ENCODE data around the gene ELL. TPM values are rescaled to one million over a fixed set of nuclear protein-coding genes. Genes with fewer than 3 reads are reported as not detected.

Gene ELL
- polyA plus RNA-seq, 4 donors = 8.6 to 12.2 (median 10.4) TPM

DNA sequence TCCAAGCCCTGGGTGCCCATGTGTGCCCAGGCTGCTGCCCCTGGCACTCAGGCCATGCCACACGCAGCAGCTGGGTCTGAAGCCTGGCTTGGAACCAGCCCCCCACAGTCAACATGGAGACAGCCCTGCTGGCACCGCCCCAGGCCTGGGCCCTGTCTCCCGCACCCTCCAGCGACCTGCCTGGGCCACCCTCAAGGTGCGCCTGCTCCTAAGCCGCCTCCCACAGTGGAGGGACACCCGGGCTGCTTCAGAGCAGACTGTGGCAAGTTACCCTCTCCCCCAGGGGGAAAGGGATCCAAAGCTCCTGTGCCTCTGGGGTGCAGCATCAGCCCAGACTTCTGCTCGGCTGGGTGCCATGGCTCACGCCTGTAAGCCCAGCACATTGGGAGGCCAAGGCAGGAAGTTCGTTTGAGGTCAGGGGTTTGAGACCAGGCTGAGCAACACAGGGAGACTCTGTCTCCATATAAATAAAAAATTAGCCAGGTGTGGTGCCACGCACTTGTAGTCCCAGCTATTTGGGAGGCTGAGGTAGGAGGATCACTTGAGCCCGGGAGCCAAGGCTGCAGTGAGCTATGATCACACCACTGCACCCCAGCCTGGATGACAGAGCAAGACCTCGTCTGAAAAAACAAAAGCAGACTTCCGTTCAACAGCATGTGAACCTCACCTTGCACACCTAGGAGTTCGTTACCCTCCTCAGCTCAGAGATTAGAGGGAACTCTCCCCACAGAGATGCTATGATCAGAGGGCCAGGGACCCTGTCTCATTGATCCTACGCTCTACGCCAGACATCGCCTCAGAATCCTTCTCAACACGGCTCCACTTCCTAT, 15.6 kb downstream of the ELL start:
- no peaks in the 10 kb centered on the region for H3K27me3 ChIP-seq (ENCODE audit: control insufficient read depth in 3 of 3, insufficient read depth in 3 of 3, low read length in 3 of 3)
- 67 to 71% (median 67%) methylated on average over 19 of the region's 19 CpGs for WGBS, 3 donors
- H3K4me3 ChIP-seq (ENCODE audit: low read depth in 1 of 3, low read length in 3 of 3) = no peak overlapping the region
- FAIRE-seq (no peak), DNase-seq (peak in 1 of 2 donors; percentile 16)
- peaks cover 0 to 42% (median 0%) of the 10 kb centered on the region in 3 donors for H3K36me3 ChIP-seq (ENCODE audit: control insufficient read depth in 3 of 3, insufficient read depth in 2 of 3, low read depth in 1 of 3, low read length in 3 of 3)
- no peaks in the 10 kb centered on the region for H3K9me3 ChIP-seq (ENCODE audit: control insufficient read depth in 2 of 2, insufficient read depth in 1 of 2, low read depth in 1 of 2, low read length in 1 of 2)
- peak overlapping the region in 2 of 3 donors; percentile 85 to 90 for H3K27ac ChIP-seq (ENCODE audit: low read depth in 1 of 3, low read length in 2 of 3)
- peaks cover 47 to 67% (median 59%) of the 10 kb centered on the region in 3 donors for H3K4me1 ChIP-seq (ENCODE audit: control insufficient read depth in 3 of 3, insufficient read depth in 2 of 3, low read depth in 1 of 3, low read length in 2 of 3)

DNA sequence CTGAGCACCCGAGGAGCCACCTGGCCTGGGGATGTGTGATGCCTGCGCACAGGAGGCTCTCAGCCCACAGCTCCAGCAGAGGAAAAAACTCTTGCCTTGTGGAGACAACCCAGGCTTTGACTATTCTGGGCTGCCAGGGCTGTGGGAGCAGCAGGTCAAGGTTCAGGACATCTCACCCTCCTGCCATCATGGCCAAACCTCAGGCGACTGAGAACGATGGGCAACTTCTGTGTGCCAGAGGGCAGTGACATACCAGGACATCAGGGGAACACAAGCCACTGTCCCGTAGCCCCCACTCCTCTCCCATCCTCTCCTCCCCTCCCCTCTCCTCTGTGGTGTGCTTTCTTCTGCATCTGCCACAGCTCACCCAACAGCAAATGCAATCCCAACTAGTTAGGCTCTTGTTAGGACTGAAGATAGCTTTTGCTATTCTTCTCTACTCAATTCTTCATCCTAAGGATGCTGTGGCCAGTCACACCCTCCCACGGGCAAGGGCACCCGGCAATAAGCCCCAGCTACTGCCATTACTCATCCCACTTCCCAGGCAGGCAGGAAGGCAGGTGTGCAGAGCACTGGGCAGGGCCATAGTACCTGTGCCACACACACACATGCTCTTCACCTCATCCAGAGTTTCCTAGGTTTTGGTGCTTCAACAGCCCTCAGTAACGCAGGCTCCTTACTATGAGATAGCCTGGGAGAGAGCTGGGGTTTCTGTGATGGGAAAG, 16.8 kb downstream of the ELL start:
- FAIRE-seq (no peak), DNase-seq (peak in 1 of 2 donors; percentile 57)
- H3K27me3 ChIP-seq (ENCODE audit: control insufficient read depth in 3 of 3, insufficient read depth in 3 of 3, low read length in 3 of 3) = no peaks in the 10 kb centered on the region
- peak overlapping the region; percentile 85 to 90 (median 86) for H3K27ac ChIP-seq (ENCODE audit: low read depth in 1 of 3, low read length in 2 of 3)
- 27 to 63% (median 30%) methylated on average over 8 of the region's 8 CpGs for WGBS, 3 donors
- H3K36me3 ChIP-seq (ENCODE audit: control insufficient read depth in 3 of 3, insufficient read depth in 2 of 3, low read depth in 1 of 3, low read length in 3 of 3) = peaks cover 0 to 46% (median 0%) of the 10 kb centered on the region in 3 donors
- peaks cover 47 to 67% (median 59%) of the 10 kb centered on the region in 3 donors for H3K4me1 ChIP-seq (ENCODE audit: control insufficient read depth in 3 of 3, insufficient read depth in 2 of 3, low read depth in 1 of 3, low read length in 2 of 3)
- no peaks in the 10 kb centered on the region for H3K9me3 ChIP-seq (ENCODE audit: control insufficient read depth in 2 of 2, insufficient read depth in 1 of 2, low read depth in 1 of 2, low read length in 1 of 2)
- peak overlapping the region in 1 of 3 donors; percentile 13 for H3K4me3 ChIP-seq (ENCODE audit: low read depth in 1 of 3, low read length in 3 of 3)

DNA sequence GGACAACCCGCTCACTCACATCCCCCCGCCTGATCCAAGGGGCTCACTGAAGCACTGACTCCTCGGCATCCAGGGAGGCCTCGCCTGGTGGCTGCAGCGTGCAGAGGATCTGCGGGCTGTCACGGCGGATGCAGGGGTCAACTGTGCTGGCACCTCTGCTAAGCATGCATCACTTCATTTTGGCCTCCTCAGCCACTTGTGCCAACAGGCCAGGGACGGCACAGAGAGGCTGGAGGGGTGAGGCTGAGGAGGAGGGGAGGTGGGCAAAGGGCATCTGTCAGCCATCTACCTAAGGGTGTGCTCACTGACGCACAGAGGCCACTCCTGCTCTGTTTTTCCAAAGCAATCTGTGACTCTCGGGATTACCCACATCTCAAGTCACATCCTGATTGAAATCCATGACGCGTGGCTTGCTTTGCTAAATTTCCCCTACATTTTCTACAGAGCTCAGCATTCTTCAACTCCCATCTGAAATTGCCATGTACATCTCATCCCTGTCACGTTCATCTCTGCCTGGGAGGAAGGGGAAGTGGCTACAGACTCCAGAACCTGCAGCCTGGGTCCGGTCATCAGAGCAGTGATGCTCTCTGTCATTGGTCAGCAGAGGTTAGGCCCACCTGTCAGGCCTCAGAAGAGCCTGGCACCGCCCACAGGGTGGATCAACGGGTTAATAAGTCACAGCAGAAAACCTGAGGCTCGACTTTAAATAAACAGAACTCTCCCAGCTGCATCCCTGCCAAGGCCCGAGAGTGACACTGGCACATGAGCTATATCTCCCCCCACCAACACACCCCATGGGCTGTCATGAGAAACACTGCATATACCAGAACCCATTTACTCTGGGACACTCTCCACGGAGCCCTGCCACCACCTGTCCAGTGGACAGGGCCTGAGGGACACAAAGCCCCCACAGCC, 17.6 kb downstream of the ELL start:
- peaks cover 0 to 48% (median 0%) of the 10 kb centered on the region in 3 donors for H3K36me3 ChIP-seq (ENCODE audit: control insufficient read depth in 3 of 3, insufficient read depth in 2 of 3, low read depth in 1 of 3, low read length in 3 of 3)
- no peak for FAIRE-seq
- 21 to 48% (median 39%) methylated on average over 20 of the region's 20 CpGs for WGBS, 3 donors
- H3K27me3 ChIP-seq (ENCODE audit: control insufficient read depth in 3 of 3, insufficient read depth in 3 of 3, low read length in 3 of 3) = no peaks in the 10 kb centered on the region
- no peaks in the 10 kb centered on the region for H3K9me3 ChIP-seq (ENCODE audit: control insufficient read depth in 2 of 2, insufficient read depth in 1 of 2, low read depth in 1 of 2, low read length in 1 of 2)
- H3K27ac ChIP-seq (ENCODE audit: low read depth in 1 of 3, low read length in 2 of 3) = peak overlapping the region; percentile 85 to 90 (median 86)
- peak overlapping the region in 1 of 3 donors; percentile 13 for H3K4me3 ChIP-seq (ENCODE audit: low read depth in 1 of 3, low read length in 3 of 3)
- peaks cover 47 to 66% (median 59%) of the 10 kb centered on the region in 3 donors for H3K4me1 ChIP-seq (ENCODE audit: control insufficient read depth in 3 of 3, insufficient read depth in 2 of 3, low read depth in 1 of 3, low read length in 2 of 3)
- peak; percentile 90 to 92 for DNase-seq

DNA sequence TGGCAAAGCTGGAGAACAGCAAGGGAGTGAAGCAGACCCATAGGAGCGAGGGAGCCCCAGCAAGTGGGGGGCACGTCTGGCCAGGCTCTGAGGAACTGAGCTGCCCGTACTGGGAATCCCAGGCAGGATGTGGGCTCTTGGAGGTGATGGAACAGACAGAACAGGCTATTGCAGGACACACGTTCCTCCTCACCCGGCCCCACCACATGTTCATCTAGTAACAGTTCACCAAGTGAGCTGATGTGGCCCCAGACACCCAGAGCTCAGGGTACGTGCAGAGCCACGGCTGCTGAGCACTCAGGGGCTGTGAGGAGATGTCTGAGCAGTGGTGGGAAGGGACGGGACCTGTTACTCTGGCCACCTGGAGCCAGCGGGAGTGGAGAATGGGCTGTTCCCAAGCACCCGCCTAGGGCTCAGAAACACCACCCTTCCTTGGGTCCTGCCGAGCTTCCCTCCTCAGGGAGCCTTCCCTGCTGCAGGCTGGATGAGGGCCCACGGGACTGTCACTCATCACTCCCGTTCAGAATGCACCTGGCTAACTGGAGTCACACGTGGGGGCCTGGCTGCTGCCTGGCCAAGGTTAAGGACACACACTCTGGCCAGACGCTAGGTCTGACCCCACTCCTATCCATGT, 18.4 kb downstream of the ELL start:
- FAIRE-seq (no peak), DNase-seq (peak in 1 of 2 donors; percentile 25)
- peaks cover 45 to 58% (median 55%) of the 10 kb centered on the region in 3 donors for H3K4me1 ChIP-seq (ENCODE audit: control insufficient read depth in 3 of 3, insufficient read depth in 2 of 3, low read depth in 1 of 3, low read length in 2 of 3)
- peak overlapping the region; percentile 85 to 90 (median 86) for H3K27ac ChIP-seq (ENCODE audit: low read depth in 1 of 3, low read length in 2 of 3)
- 42 to 57% (median 48%) methylated on average over 15 of the region's 15 CpGs for WGBS, 3 donors
- no peak overlapping the region for H3K4me3 ChIP-seq (ENCODE audit: low read depth in 1 of 3, low read length in 3 of 3)
- H3K36me3 ChIP-seq (ENCODE audit: control insufficient read depth in 3 of 3, insufficient read depth in 2 of 3, low read depth in 1 of 3, low read length in 3 of 3) = peaks cover 0 to 48% (median 0%) of the 10 kb centered on the region in 3 donors
- H3K9me3 ChIP-seq (ENCODE audit: control insufficient read depth in 2 of 2, insufficient read depth in 1 of 2, low read depth in 1 of 2, low read length in 1 of 2) = no peaks in the 10 kb centered on the region
- H3K27me3 ChIP-seq (ENCODE audit: control insufficient read depth in 3 of 3, insufficient read depth in 3 of 3, low read length in 3 of 3) = no peaks in the 10 kb centered on the region

DNA sequence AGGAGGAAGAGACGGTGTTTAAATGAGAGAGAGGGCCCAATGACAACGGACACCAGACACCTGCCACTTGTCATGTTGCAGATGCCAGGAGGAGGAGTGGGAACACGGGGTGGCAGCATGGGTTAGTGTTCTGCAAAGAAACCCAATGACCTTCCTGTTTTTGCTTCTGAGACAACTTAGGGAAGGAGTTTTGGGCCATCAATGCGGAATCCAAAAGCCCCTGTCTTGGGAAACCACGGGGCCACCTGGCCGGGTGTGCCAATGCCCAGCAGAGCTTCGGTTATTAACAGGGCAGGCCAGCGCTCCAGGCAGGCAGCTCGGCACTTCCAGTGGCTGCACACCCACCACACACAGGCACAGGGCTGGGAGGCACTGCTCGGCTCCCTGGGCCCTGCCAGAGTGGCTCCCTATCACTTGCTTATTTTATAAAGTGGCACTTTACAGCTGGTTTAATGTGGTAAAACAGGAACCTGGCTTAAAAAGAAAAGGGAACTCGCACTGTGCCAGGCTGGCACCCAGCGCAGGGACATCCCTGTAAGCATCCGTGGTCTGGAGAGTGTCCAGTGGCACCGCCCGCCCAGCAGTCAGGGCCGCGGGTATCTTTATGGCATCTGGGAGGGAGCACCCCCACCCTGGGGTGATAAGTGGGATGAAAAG, 19.1 kb downstream of the ELL start:
- Histone ChIP-seq H3K4me1 (ENCODE audit: control insufficient read depth in 3 of 3, insufficient read depth in 2 of 3, low read depth in 1 of 3, low read length in 2 of 3) (peaks cover 41 to 52% (median 48%) of the 10 kb centered on the region in 3 donors), H3K36me3 (ENCODE audit: control insufficient read depth in 3 of 3, insufficient read depth in 2 of 3, low read depth in 1 of 3, low read length in 3 of 3) (peaks cover 0 to 46% (median 0%) of the 10 kb centered on the region in 3 donors), H3K27me3 (ENCODE audit: control insufficient read depth in 3 of 3, insufficient read depth in 3 of 3, low read length in 3 of 3) (no peaks in the 10 kb centered on the region), H3K4me3 (ENCODE audit: low read depth in 1 of 3, low read length in 3 of 3) (no peak overlapping the region), H3K27ac (ENCODE audit: low read depth in 1 of 3, low read length in 2 of 3) (peak overlapping the region in 2 of 3 donors; percentile 85 to 86), H3K9me3 (ENCODE audit: control insufficient read depth in 2 of 2, insufficient read depth in 1 of 2, low read depth in 1 of 2, low read length in 1 of 2) (no peaks in the 10 kb centered on the region)
- DNase-seq = no peak
- 54 to 58% (median 54%) methylated on average over 17 of the region's 17 CpGs for WGBS, 3 donors
- FAIRE-seq = no peak

DNA sequence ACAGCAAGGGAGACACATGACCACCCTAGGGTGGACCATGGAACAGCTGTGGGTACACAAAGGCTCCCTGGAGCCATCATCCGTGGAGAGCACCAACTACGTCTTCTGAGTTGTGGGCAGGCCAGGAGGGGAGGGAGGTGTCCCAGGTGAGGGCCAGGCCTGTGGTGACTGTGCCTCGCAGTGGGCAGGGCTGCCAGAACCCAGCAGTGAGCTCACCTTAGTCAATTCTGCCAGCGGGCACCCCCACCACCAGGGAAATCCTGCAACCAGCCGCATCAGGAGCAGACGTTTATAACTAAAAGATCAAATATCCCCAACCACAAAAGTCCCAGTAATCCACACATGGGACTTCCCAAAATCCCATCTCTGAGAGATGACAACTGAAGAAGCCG, 19.6 kb downstream of the ELL start:
- Histone ChIP-seq H3K9me3 (ENCODE audit: control insufficient read depth in 2 of 2, insufficient read depth in 1 of 2, low read depth in 1 of 2, low read length in 1 of 2) (no peaks in the 10 kb centered on the region), H3K4me3 (ENCODE audit: low read depth in 1 of 3, low read length in 3 of 3) (no peak overlapping the region), H3K27ac (ENCODE audit: low read depth in 1 of 3, low read length in 2 of 3) (peak overlapping the region in 1 of 3 donors; percentile 24), H3K36me3 (ENCODE audit: control insufficient read depth in 3 of 3, insufficient read depth in 2 of 3, low read depth in 1 of 3, low read length in 3 of 3) (peaks cover 0 to 41% (median 0%) of the 10 kb centered on the region in 3 donors), H3K27me3 (ENCODE audit: control insufficient read depth in 3 of 3, insufficient read depth in 3 of 3, low read length in 3 of 3) (no peaks in the 10 kb centered on the region), H3K4me1 (ENCODE audit: control insufficient read depth in 3 of 3, insufficient read depth in 2 of 3, low read depth in 1 of 3, low read length in 2 of 3) (peaks cover 36 to 47% (median 43%) of the 10 kb centered on the region in 3 donors)
- 71 to 85% (median 80%) methylated on average over 7 of the region's 7 CpGs for WGBS, 3 donors
- no peak for FAIRE-seq
- DNase-seq = no peak

DNA sequence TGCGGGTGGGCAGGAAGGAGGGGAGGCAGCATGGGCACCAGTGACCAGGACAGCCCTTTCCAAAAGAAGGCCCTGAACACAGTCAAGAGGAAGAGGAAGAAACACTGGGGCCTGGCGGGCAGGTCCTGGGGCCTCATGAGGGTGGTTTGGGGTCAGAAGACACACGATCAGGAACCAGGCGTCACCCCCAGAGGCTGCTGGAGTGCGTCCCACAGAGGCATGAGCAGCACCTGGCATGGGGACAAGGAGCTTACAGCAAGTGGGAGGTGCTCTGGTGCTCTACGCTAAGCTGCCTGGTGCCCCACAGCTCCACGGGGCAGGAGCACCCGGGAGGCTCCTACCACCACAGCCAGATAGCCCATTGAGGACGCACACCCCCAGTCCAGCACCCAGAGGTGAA, 20.0 kb downstream of the ELL start:
- Histone ChIP-seq H3K36me3 (ENCODE audit: control insufficient read depth in 3 of 3, insufficient read depth in 2 of 3, low read depth in 1 of 3, low read length in 3 of 3) (peaks cover 0 to 37% (median 0%) of the 10 kb centered on the region in 3 donors), H3K4me1 (ENCODE audit: control insufficient read depth in 3 of 3, insufficient read depth in 2 of 3, low read depth in 1 of 3, low read length in 2 of 3) (peaks cover 32 to 43% (median 39%) of the 10 kb centered on the region in 3 donors), H3K27ac (ENCODE audit: low read depth in 1 of 3, low read length in 2 of 3) (peak overlapping the region in 1 of 3 donors; percentile 24), H3K9me3 (ENCODE audit: control insufficient read depth in 2 of 2, insufficient read depth in 1 of 2, low read depth in 1 of 2, low read length in 1 of 2) (no peaks in the 10 kb centered on the region), H3K4me3 (ENCODE audit: low read depth in 1 of 3, low read length in 3 of 3) (no peak overlapping the region), H3K27me3 (ENCODE audit: control insufficient read depth in 3 of 3, insufficient read depth in 3 of 3, low read length in 3 of 3) (no peaks in the 10 kb centered on the region)
- DNase-seq (no peak), FAIRE-seq (no peak)
- 51 to 80% (median 72%) methylated on average over 8 to 9 of the region's 9 CpGs for WGBS, 3 donors

All from small intestine (tissue), 7 donors.